IPS-18c (cell line): ENCODE results near the gene SRI.

Source experiments
- H3K4me3 ChIP-seq: 2 replicates; pipeline ENCODE4 v1.7.0; 2013; ENCODE audit warnings: low read depth, mild to moderate bottlenecking, low read length, moderate library complexity; ENCODE audit not compliant: insufficient read depth
- H3K9me3 ChIP-seq: one replicate; pipeline ENCODE4 v1.6.1; 2013; ENCODE audit warnings: mild to moderate bottlenecking, low read length, moderate library complexity; ENCODE audit not compliant: control insufficient read depth, insufficient read depth

Gene SRI

DNA sequence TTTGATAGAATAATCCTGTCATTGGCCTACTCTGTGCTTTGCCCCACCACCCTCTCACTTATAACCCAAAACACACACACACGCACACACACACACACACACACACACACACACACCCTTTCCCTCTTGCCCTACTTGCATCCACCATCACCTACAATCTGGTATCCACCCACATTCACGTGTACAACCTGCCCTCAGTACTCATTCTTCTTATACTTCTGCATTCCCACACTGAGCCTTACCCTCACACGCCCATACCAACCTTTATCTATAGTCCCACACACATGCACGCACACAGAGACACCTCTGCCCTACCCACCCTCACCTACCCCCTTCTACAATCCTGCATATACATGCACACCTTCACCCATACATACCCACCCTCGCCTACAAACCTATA lies 10.8 kb upstream of the SRI start:
- Histone ChIP-seq H3K9me3 (no peaks in the 10 kb centered on the region), H3K4me3 (no peak overlapping the region)

DNA sequence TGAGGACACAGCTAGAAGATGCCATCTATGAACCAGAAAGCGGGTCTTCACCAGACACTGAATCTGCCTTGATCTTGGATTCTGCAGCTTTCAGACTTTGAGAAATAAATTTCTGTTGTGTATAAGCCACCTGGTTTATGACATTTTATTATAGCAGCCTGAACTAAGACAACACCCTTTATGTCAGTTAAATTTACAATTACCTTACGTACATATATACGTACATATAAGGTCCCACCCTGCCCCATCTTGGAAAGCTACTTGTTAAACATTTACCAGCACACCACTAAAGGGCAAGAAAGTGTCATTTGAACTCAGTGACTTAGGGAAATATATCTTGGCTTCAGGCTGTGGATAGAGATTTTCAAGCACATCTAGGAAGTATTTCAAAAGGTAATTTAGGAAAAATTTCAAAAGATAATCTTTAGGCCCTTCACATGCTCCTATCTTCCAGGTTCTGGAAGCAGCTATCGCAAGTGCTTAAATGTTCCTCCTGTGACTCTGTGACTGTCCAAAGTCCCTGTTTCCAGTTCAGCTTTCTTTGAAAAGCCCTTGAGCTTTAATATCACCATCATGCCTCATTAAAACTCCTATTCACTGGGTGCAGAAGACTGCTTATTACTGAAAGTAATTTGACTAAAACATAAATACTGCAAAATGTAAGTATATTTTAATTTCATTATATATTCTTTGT lies 9.6 kb upstream of the SRI start:
- Histone ChIP-seq H3K9me3 (no peaks in the 10 kb centered on the region), H3K4me3 (no peak overlapping the region)

DNA sequence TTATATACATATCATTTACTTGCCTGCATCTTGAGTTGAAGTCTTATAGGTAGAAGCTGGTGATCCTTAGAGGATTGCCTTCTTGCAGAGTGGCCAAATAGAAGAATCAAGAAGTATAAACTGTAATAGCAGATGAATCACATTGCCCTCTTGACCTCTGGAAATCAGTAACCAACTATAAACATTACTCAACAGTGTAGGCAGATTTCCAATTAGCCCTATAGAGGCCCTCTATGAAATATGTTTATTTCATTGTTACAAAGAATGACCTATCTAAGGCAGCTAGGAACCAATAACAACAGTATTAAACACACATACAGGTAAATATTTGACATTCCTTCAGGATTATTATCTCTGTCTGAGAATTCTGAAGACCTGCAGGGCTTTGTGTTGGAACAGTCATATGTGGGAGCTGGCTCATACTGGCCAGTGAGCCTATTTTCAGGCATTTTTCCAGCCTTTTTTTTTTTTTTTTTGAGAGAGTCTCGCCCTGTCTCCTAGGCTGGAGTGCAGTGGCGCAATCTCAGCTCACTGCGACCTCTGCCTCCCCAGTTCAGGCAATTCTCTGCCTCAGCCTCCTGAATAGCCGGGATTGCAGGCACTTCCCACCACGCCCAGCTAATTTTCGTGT lies 7.2 kb upstream of the SRI start:
- no peaks in the 10 kb centered on the region for H3K9me3 ChIP-seq
- H3K4me3 ChIP-seq, result no peak overlapping the region

DNA sequence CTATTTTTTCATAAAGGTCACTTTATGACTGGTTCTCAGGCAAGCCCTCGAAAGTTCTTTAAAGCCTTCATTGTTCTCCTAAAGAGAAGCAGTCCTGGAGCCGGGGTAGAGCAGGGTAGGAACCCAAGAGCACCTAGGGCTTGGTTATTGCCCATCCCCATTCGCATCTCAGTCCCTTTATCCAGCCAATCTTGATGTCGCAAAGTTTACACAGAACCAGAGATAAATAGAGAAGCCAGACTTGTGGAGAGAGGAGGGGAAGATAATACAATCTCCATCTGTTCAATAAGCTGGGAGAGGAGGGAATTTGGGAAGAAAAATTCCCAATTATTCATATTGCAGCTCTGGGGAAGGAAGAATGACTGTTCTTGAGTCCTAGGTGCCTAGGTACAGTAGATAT lies 6.4 kb upstream of the SRI start:
- Histone ChIP-seq H3K9me3 (no peaks in the 10 kb centered on the region), H3K4me3 (no peak overlapping the region)

DNA sequence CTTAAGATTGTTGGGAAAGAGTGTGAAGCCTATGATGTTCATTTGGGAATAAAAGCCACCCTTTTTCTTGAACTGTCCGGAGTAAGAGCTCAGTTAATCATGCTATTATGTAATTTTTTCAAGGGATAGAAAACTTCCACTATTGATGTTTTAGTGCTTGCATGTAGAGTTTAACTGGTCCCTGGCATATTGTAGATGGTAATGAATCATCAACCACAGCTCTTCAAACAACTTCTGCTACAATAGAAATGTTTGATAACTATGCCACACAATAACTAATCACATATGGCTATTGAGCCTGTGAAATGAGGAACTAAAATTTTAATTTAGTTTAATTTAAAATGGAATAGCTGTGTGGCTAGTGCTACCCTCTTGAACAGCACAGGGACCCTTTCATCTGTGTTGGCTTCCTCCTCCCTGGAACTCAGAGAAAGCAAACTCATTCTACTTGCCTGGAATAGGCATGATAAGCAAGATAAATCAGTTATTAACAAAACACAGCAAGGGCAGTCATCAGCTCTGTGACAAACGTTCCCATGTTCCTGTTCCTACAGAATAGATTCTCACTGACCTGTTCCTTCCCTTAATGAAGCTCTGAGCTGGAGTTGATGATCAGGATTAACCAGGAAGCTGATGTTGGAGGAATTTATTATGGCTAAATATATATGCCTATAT lies 4.9 kb upstream of the SRI start:
- no peaks in the 10 kb centered on the region for H3K9me3 ChIP-seq

DNA sequence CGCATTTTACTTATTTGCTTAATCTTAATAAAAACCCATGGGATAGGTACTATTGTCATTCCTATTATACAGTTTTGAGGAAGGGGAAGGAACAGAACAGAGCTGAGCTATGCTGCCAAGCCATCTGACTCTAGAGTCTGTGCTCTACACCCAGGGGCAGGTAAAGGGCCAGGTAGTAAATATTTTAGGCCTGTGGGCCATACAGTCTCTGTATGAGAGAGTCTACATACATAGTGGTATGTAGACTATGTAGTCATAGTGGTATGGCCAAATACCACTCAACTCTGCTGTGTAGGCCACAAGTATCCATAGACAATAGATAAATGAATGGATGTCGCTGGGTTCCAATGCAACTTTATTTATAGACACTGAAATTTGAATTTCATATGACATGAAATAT lies 3.4 kb upstream of the SRI start:
- Histone ChIP-seq H3K9me3 (no peaks in the 10 kb centered on the region), H3K4me3 (no peak overlapping the region)

More for the DNA sequence above, 4.9 kb upstream of the SRI start:
- H3K4me3 ChIP-seq, result no peak overlapping the region

DNA sequence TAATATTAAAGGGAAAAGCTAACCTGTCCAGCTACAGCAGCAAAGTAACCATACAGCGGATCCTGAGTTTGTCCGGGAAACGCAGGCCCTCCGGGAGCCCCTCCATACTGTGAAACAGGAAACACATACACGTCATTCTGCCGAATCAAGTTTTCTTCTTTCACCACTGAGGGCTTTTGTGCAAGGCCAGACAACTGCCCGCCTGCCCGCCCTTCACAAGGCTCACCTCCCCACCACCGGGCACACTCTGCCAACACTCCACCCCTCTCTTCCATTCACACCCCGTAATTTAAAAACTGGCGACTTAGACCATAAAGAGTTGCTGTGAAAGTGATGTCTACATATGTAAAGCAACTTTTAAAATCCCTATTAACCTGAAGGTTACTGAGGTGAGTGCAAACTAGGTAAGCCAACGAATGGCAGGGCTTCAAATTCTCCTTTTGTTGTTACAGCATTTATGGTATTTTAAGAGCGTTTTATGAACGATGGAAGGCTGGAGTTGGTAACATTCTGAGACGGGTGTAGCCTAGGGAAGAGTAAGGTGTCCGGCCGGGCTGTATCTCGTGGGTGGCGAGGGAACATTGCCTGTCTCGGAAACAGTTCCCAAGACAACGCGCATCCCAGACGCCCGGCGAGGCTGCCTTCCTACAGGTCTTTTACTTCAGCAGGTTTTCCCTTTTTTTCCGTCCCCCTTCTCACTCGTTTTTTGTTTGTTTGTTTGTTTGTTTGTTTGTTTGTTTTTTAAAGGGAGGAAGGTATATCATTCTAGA lies 817 bp downstream of the SRI start:
- Histone ChIP-seq H3K4me3 (peak overlapping the region; percentile 78), H3K9me3 (no peaks in the 10 kb centered on the region)

DNA sequence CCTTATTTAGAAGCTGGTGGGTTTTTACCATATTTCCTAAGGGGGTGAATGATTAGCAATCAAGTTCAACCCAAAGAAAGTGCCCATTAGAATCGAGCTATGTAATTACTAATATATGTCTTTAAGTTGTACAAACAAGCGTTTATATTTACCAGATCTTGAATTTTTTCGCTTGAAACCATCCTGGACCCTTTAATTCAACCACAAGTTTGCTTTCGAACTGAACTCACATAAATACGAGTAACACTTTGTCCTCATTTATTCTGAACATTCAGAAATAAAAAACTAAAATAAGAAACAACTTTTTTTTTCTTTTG lies 1.5 kb downstream of the SRI start:
- peak overlapping the region; percentile 78 for H3K4me3 ChIP-seq
- H3K9me3 ChIP-seq, result no peaks in the 10 kb centered on the region

DNA sequence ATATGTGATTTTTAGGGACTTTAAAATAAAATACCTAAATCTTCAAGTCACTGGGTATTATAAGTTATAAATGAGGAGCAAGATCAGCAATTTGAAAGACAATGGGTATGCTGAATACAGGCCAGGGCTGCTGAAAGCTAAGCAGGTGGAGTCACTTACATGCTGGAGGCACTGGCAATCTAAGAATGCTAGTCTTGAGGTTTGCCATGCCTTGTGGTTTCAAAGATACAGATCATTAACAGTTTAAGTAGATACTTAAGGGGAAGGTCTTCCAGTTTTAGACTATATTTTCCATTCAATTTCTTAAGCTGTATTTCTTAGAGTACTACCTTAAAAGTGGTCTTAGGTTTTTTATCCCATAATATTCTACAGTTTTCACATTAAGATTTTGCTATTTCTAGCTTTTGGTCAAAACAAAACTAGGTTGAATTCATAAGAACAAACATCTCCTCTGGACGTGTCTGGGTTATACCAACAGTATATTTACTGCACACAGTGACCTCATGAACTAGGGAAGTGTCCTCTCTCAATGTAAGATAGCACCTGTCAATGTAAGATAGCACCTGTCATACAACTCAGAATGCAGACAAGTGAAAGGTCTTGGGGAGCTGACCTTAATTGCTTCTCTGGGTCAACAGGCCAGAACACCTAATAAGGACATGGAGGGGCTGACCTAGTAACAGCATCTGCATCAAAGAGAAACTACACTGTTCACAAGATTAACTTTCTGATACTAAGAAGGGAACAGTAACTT lies 2.0 kb downstream of the SRI start:
- H3K9me3 ChIP-seq, result no peaks in the 10 kb centered on the region
- H3K4me3 ChIP-seq, result 0 out of 2 replicates have a peak overlapping the region, but pooled peaks have one; percentile 24

DNA sequence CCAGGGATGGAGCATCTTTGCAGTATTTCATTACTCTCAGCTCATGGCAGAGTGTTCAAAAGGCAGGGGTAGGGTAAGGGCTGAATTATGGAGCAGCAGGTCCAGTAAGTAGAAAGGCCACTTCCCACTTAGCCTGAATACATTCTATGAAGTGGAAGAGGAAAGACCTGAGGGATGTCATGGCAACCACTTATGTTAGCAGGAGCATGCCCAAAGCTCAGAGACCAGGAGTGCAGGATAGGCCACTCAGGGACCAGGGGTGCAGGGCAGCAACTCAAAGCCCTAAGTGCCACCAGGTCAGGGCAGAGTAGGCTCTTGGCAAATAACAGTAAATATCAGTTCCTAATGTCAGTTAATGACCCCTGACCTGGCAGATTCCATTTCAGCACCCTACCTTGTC lies 3.6 kb downstream of the SRI start:
- Histone ChIP-seq H3K9me3 (no peaks in the 10 kb centered on the region), H3K4me3 (no peak overlapping the region)

DNA sequence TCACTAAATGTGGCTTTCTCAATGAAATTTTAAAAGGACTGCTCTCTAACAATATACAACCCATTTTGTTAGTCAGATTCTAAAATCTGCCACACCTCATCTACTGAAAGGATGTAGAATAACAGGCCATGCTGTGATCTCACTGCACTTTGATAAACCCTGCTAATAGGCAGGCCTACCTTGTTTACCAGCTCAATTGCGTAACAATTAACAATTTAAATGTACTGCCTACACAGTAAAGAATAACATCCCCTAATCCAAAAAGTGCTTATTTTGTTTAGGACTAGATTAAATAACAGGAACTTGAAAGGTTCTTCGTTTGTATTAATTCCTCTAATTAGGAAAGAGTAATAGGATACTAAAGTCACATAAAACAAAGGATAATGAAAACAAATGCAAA lies 4.5 kb downstream of the SRI start:
- Histone ChIP-seq H3K4me3 (no peak overlapping the region), H3K9me3 (no peaks in the 10 kb centered on the region)

DNA sequence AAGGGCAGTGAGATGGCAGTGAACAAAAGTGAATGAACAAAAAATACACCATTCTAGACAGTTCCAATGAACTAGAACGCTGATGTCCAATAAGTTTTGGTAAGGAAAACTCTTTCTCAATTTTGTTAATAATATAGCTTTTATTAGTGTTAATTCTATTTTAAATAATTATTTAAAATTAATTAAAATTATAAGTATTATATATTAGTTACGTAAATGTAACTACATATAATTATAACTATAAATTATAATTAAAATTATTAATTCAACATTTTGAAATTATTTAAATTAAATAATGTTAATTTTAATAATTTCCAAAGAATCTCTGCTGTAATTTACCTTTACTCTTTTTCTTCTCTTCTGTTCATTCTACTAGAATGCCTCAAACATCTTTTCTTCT lies 5.4 kb downstream of the SRI start:
- H3K9me3 ChIP-seq, result no peaks in the 10 kb centered on the region
- H3K4me3 ChIP-seq, result no peak overlapping the region

DNA sequence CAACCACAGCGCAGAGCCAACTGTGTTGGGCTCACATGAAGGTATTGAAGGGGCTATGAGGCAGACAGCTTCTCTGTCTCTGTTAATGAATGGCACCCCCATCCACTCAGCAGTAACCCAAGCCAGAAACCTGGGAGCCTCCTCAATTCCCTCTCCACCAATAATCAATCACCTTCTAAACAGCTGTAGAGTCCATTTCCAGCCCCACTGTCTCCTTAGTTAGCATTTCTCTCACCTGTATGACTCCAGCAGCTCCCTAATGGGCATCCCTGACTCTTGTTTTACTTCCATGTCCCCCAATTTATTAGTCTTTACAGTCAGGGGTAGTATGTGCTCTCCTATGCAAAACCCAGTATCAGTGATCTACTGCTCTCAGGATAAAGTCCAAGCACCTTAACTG lies 6.9 kb downstream of the SRI start:
- H3K9me3 ChIP-seq, result no peaks in the 10 kb centered on the region

DNA sequence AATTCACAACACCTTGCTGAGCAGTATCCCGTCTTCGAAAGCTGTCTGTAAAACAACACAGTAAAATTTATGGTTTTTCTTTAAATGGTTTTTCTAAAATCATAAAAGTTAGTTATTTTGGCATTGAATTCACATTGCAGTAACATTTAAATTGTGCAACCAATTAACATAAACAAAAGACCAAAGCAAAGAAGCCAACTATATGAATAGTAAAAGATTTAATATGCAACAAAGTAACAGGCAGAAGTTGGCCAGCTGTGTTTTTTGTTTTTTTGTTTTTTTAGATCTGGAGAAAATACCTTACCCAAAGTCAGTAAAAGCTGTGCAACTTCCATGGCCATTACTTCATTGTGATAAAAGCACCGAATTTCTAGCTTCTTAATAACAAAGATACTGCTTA lies 11.3 kb downstream of the SRI start:
- no peak overlapping the region for H3K4me3 ChIP-seq
- H3K9me3 ChIP-seq, result no peaks in the 10 kb centered on the region

More for the DNA sequence above, 6.9 kb downstream of the SRI start:
- H3K4me3 ChIP-seq, result no peak overlapping the region

DNA sequence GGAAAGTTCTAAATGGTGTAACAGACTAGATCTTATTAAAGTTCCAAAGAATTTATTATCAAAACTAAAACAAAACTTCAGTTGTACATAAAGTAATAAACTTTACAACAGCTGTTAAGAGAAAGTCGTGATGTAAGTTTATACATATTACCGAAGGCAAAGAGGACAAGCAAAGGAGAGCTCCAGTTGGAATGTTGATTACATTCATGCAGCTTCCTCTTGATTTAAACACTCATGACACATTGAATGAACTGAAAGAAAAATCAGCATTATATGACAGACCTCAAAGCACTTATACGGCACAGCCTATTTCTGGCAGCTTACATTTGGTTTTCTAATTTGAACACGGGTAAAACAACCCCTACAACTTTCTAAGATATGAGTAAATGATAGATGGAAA lies 13.6 kb downstream of the SRI start:
- Histone ChIP-seq H3K9me3 (no peaks in the 10 kb centered on the region), H3K4me3 (no peak overlapping the region)

DNA sequence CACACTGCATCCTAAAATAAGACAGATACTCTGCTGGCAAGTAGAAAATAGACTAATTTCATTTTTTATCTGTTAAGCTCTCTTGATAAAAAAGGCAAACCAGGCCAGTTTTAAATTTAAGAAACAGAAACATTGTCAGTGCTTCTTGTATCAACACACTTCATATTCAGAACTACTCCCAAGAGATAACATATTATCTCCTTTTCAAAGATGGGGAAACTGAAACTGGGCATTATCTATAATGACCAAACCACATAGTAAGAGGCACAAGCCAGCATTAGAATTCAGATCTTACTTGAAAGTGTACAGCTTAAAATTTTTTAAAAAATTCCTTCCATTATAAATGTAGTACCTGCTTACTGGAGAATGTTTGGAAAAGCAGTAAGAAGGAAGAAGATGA lies 14.7 kb downstream of the SRI start:
- no peak overlapping the region for H3K4me3 ChIP-seq
- H3K9me3 ChIP-seq, result no peaks in the 10 kb centered on the region

DNA sequence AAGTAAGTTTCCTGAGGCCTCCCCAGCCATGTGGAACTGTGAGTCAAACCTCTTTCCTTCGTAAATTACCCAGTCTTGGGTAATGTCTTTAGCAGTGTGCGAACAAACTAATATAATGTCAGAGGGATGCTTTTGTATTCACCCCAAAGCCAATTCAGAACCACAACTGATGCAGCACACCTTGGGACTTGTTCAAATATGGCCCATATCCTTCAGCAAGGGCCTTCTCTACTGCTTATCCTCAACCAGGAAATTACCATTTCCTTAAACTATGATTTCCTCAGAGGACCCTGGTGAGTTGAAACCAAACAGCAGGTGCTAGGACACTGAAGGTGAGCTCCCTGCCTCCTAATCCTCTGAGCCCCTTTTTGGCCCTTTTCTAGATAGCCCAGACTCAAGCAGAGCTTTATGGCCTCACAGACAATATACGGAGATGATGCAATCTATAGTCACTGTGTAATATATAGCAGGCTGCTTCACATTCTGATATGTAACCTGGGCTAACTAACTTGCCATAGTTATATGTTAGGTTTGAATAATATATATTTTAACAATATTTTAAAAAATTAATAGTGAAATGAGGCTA lies 15.2 kb downstream of the SRI start:
- Histone ChIP-seq H3K4me3 (no peak overlapping the region), H3K9me3 (no peaks in the 10 kb centered on the region)
